ENCODE data around the gene CYSRT1.
A peak's percentile ranks its signal among the peaks of the same experiment; 100 is the strongest.

Gene CYSRT1

GRCh38 chr9:137183980-137184595 lies 40.9 kb upstream of the CYSRT1 start:
- Histone ChIP-seq H3K27me3 (ENCODE audit: insufficient read depth, poor library complexity, severe bottlenecking) (no peaks in the 10 kb centered on the region), H3K36me3 (ENCODE audit: low read depth) (peaks cover 33% of the 10 kb centered on the region), H3K4me1 (ENCODE audit: insufficient read depth, poor library complexity, severe bottlenecking) (peaks cover 5% of the 10 kb centered on the region), H3K9me3 (ENCODE audit: severe bottlenecking) (no peaks in the 10 kb centered on the region), H3K4me3 (ENCODE audit: severe bottlenecking) (no peak overlapping the region), H3K27ac (ENCODE audit: poor library complexity, severe bottlenecking) (no peak overlapping the region)
- DNase-seq (ENCODE audit: low spot score), result no peak
- no peak for TF ChIP-seq CTCF (IDR thresholded peaks at IDR 0.05; ENCODE audit: poor library complexity, severe bottlenecking)
- ATAC-seq (ENCODE audit: low read depth), result no peak

GRCh38 chr9:137184881-137185660 lies 39.9 kb upstream of the CYSRT1 start:
- DNase-seq (ENCODE audit: low spot score) (no peak), ATAC-seq (ENCODE audit: low read depth) (no peak)
- Histone ChIP-seq H3K27ac (ENCODE audit: poor library complexity, severe bottlenecking) (no peak overlapping the region), H3K4me1 (ENCODE audit: insufficient read depth, poor library complexity, severe bottlenecking) (peaks cover 5% of the 10 kb centered on the region), H3K36me3 (ENCODE audit: low read depth) (peaks cover 35% of the 10 kb centered on the region), H3K9me3 (ENCODE audit: severe bottlenecking) (no peaks in the 10 kb centered on the region), H3K4me3 (ENCODE audit: severe bottlenecking) (no peak overlapping the region), H3K27me3 (ENCODE audit: insufficient read depth, poor library complexity, severe bottlenecking) (no peaks in the 10 kb centered on the region)
- no peak for TF ChIP-seq CTCF (IDR thresholded peaks at IDR 0.05; ENCODE audit: poor library complexity, severe bottlenecking)

- H3K4me3 ChIP-seq (ENCODE audit: severe bottlenecking), result no peak overlapping the region
- H3K4me1 ChIP-seq (ENCODE audit: insufficient read depth, poor library complexity, severe bottlenecking), result peaks cover 5% of the 10 kb centered on the region
These were observed 39.1 kb upstream of the CYSRT1 start for GRCh38 chr9:137185921-137186320.

GRCh38 chr9:137186385-137186784 lies 38.6 kb upstream of the CYSRT1 start:
- no peak overlapping the region for H3K27ac ChIP-seq (ENCODE audit: poor library complexity, severe bottlenecking)
- no peak for ATAC-seq (ENCODE audit: low read depth)
- DNase-seq (ENCODE audit: low spot score), result no peak
- peaks cover 5% of the 10 kb centered on the region for H3K4me1 ChIP-seq (ENCODE audit: insufficient read depth, poor library complexity, severe bottlenecking)
- H3K27me3 ChIP-seq (ENCODE audit: insufficient read depth, poor library complexity, severe bottlenecking), result no peaks in the 10 kb centered on the region
- TF ChIP-seq CTCF (IDR thresholded peaks at IDR 0.05; ENCODE audit: poor library complexity, severe bottlenecking), result no peak
- H3K4me3 ChIP-seq (ENCODE audit: severe bottlenecking), result no peak overlapping the region
- H3K36me3 ChIP-seq (ENCODE audit: low read depth), result peaks cover 34% of the 10 kb centered on the region
- H3K9me3 ChIP-seq (ENCODE audit: severe bottlenecking), result no peaks in the 10 kb centered on the region

More at GRCh38 chr9:137185921-137186320, 39.1 kb upstream of the CYSRT1 start:
- H3K36me3 ChIP-seq (ENCODE audit: low read depth), result peaks cover 31% of the 10 kb centered on the region
- H3K27ac ChIP-seq (ENCODE audit: poor library complexity, severe bottlenecking), result no peak overlapping the region
- no peaks in the 10 kb centered on the region for H3K27me3 ChIP-seq (ENCODE audit: insufficient read depth, poor library complexity, severe bottlenecking)
- DNase-seq (ENCODE audit: low spot score) (no peak), ATAC-seq (ENCODE audit: low read depth) (no peak)
- no peaks in the 10 kb centered on the region for H3K9me3 ChIP-seq (ENCODE audit: severe bottlenecking)
- TF ChIP-seq CTCF (IDR thresholded peaks at IDR 0.05; ENCODE audit: poor library complexity, severe bottlenecking), result no peak

GRCh38 chr9:137187386-137187785 lies 37.6 kb upstream of the CYSRT1 start:
- Histone ChIP-seq H3K9me3 (ENCODE audit: severe bottlenecking) (no peaks in the 10 kb centered on the region), H3K27ac (ENCODE audit: poor library complexity, severe bottlenecking) (no peak overlapping the region), H3K36me3 (ENCODE audit: low read depth) (peaks cover 29% of the 10 kb centered on the region), H3K4me1 (ENCODE audit: insufficient read depth, poor library complexity, severe bottlenecking) (peaks cover 5% of the 10 kb centered on the region), H3K27me3 (ENCODE audit: insufficient read depth, poor library complexity, severe bottlenecking) (no peaks in the 10 kb centered on the region), H3K4me3 (ENCODE audit: severe bottlenecking) (peak overlapping the region; percentile 52)
- DNase-seq (ENCODE audit: low spot score) (no peak), ATAC-seq (ENCODE audit: low read depth) (no peak)
- TF ChIP-seq CTCF (IDR thresholded peaks at IDR 0.05; ENCODE audit: poor library complexity, severe bottlenecking), result no peak
